ENCODE results near the gene LRP1B. TPM values are rescaled to one million over a fixed set of nuclear protein-coding genes. Genes with fewer than 3 reads are reported as not detected.

Gene LRP1B
- polyA plus RNA-seq, 1 of the 3 experiments (the other 2 are of a cell fraction): 0.28 TPM

DNA sequence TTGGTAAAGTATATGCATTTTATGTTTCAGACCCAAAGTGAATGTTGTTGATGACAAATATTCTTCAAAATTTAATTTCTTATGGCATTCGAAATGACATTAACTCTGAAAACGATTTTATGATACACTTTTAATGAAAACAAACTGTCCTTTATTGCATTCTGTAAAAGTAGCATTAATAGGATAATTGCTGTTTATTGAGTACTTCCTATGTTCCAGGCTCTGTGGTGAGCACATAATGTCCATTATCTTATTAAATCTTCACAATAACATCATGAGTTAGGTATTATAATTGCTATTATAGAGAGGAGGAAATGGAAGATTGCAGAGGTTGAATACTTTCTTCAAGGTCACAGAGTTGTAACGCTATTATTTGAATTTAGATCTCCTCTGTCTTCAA, 638.0 kb downstream of the LRP1B start:
- H3F3A ChIP-seq (replicated peaks; ENCODE audit: insufficient read depth): peaks cover 4% of the 10 kb centered on the region
- H2AFZ ChIP-seq (ENCODE audit: low read depth): peak overlapping the region; percentile 36; the same call in 1 of the 2 replicates
- no peak overlapping the region for H3K9ac ChIP-seq
- no peaks in the 10 kb centered on the region for H4K20me1 ChIP-seq (ENCODE audit: insufficient read depth)
- no peaks in the 10 kb centered on the region for H3K36me3 ChIP-seq (replicated peaks in 1 of 2; ENCODE audit: control insufficient read depth in 1 of 2, insufficient read depth in 2 of 2, low read length in 1 of 2)
- no peak overlapping the region for H3K4me2 ChIP-seq
- H3K79me2 ChIP-seq (ENCODE audit: insufficient read depth): no peaks in the 10 kb centered on the region
- no peaks in the 10 kb centered on the region for H3K9me3 ChIP-seq
- H3K27ac ChIP-seq (ENCODE audit: low read depth in 2 of 2, low read length in 1 of 2): peak overlapping the region; percentile 11 to 34; a peak in 1 of 4 replicates
- no peaks in the 10 kb centered on the region for H3K27me3 ChIP-seq (ENCODE audit: insufficient read depth)
- ChIA-PET CTCF (interaction anchor here (1.3 kb wide), 1 partner anchor 8 kb away, joined by 3 read pairs; no protein-coding TSS in a partner anchor), POLR2A (no interaction called here)
- DNase-seq: no peak
- peaks cover 4 to 26% of the 10 kb centered on the region in 2 experiments; a peak in 3 of 4 replicates for H3K4me1 ChIP-seq (ENCODE audit: control insufficient read depth in 1 of 2, insufficient read depth in 2 of 2, low read depth in 1 of 2, low read length in 1 of 2)
- H3K4me3 ChIP-seq (ENCODE audit: low read depth in 2 of 2, low read length in 1 of 2): no peak overlapping the region
- 11% methylated on average over 3 of the region's 3 CpGs for WGBS (ENCODE audit: low lambda C conversion rate)
- no peaks in the 10 kb centered on the region for H3K9me2 ChIP-seq
- TF ChIP-seq USF1 (IDR thresholded peaks at IDR 0.05; ENCODE audit: borderline replicate concordance, low read depth) (no peak), FOXM1 (IDR thresholded peaks at IDR 0.05; ENCODE audit: low read depth) (peak; percentile 51; the same call in 1 of the 2 replicates), TEAD4 (IDR thresholded peaks at IDR 0.05; ENCODE audit: borderline replicate concordance, insufficient read depth) (peak; percentile 46; the same call in 1 of the 2 replicates), ELF1 (IDR thresholded peaks at IDR 0.05) (no peak), GATA2 (CRISPR knock-in tag; IDR thresholded peaks at IDR 0.05) (no peak), EP300 (IDR thresholded peaks at IDR 0.05; ENCODE audit: borderline replicate concordance in 1 of 2, low read depth in 1 of 2, low read length in 1 of 2) (peak in 1 of 2 experiments; percentile 57; a peak in 1 of 4 replicates), RAD21 (IDR thresholded peaks at IDR 0.05; ENCODE audit: low read length) (no peak), NRF1 (IDR thresholded peaks at IDR 0.05; ENCODE audit: low read depth, low read length) (no peak), EZH2phosphoT487 (IDR thresholded peaks at IDR 0.05; ENCODE audit: borderline replicate concordance, low read depth) (no peak), RFX5 (IDR thresholded peaks at IDR 0.05; ENCODE audit: low read length) (no peak), TAF1 (IDR thresholded peaks at IDR 0.05; ENCODE audit: borderline replicate concordance, low read depth, low read length) (no peak), NFIC (IDR thresholded peaks at IDR 0.05; ENCODE audit: borderline replicate concordance) (no peak), RCOR1 (IDR thresholded peaks at IDR 0.05; ENCODE audit: low read length) (no peak), CHD2 (IDR thresholded peaks at IDR 0.05; ENCODE audit: low read length, partially characterized antibody) (no peak), GABPA (IDR thresholded peaks at IDR 0.05; ENCODE audit: low read depth) (no peak), USF2 (IDR thresholded peaks at IDR 0.05; ENCODE audit: borderline replicate concordance, low read depth, low read length) (no peak), FOSL2 (IDR thresholded peaks at IDR 0.05; ENCODE audit: borderline replicate concordance, low read depth) (no peak), POLR2AphosphoS5 (IDR thresholded peaks at IDR 0.05; ENCODE audit: low read depth, low read length) (no peak), SMC3 (IDR thresholded peaks at IDR 0.05; ENCODE audit: low read depth, low read length) (no peak), CTCF (IDR thresholded peaks at IDR 0.05) (no peak), JUND (IDR thresholded peaks at IDR 0.05) (0 out of 2 replicates have a peak, but pooled peaks have one; percentile 10), MXI1 (IDR thresholded peaks at IDR 0.05; ENCODE audit: low read depth, low read length) (no peak), MAX (IDR thresholded peaks at IDR 0.05; ENCODE audit: low read depth) (no peak), REST (IDR thresholded peaks at IDR 0.05; ENCODE audit: low read depth, low read length) (no peak)
- TF ChIP-seq, protein P1, sequence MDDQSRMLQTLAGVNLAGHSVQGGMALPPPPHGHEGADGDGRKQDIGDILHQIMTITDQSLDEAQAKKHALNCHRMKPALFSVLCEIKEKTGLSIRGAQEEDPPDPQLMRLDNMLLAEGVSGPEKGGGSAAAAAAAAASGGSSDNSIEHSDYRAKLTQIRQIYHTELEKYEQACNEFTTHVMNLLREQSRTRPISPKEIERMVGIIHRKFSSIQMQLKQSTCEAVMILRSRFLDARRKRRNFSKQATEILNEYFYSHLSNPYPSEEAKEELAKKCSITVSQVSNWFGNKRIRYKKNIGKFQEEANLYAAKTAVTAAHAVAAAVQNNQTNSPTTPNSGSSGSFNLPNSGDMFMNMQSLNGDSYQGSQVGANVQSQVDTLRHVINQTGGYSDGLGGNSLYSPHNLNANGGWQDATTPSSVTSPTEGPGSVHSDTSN (IDR thresholded peaks at IDR 0.05): 0 out of 2 replicates have a peak, but pooled peaks have one; percentile 21
